SIG-M5 treated with dmso at 0.1 percent for 504 hours (cell line): ENCODE measurements around the gene LRCH2.

Experiments used
- DNase-seq: peaks from one replicate; lab custom pipeline; 2025; ENCODE audit not compliant: unreplicated experiment; lab: John Stamatoyannopoulos, UW

The LRCH2 gene

GRCh38 chrX:115068896-115069295 is 165.0 kb downstream of the LRCH2 start:
- DNase-seq = no peak

GRCh38 chrX:115067812-115068211 is 166.1 kb downstream of the LRCH2 start:
- DNase-seq = no peak

DNA sequence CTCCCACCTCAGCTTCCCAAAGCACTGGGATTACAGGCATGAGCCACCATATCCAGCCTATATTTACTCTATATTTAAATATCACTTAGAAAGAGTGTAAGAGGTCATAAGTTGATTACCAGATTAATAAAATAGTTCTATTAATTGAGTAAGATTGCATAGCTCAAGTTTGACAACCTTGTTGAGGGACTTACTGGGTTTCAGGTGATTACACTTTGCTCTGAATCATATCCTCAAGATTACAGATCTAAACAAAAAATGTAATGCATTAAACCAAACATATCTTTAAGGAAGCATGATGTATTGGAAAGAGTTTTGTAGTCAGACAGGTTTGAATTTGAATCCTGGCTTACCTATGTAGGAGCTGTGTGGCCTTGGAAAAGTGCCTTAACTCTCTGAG is 168.6 kb downstream of the LRCH2 start:
- no peak for DNase-seq
